Body of pancreas (tissue), 4 donors: ENCODE results near the gene CCNH.

ENCODE experiments used
- POLR2A ChIP-seq, 3 donors: fragments of 450-650 bp; IDR thresholded peaks; one replicate each; pipeline ENCODE4 v1.6.1; 2016; ENCODE audit warnings: antibody characterized with exemption in 3 of 3, mild to moderate bottlenecking in 2 of 3
- TF ChIP-seq, protein P1 (sequence below), 7 experiments: fragments of 450-650 bp in 4 of 7; fragments of 200-600 bp in 3 of 7; sonication (generic) in 3 of 7; IDR thresholded peaks; one replicate each; pipeline ENCODE4 v1.5.1; 2016 to 2019; ENCODE audit warnings: antibody characterized with exemption in 7 of 7

DNA sequence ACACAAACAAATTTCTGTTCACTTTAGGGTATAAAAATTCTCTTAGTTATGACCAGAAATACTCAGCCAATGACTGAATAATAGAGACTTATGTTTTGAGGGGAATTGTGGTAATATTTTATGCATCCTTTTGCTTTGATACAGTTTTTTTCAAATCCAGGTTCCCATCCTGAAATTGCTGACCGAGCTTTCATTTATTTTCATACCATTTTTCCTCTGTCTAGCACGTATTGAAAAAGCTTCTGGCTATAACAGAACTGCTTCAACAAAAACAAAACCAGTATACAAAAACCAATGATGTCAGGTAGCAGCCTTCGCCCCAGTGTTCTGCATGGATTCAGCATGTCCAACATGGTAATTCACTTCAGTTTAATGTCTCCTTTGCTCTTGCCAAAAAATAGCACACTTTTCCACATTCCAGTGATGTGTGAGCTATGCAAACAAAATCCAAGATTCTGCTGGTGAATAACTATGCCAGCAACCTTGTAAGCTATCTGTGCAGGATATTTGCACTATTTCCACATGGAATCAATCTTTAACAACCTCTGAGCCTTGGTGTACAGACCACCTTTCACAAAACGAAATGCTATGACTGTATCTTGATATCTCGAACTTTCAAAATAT is 22.0 kb downstream of the CCNH start:
- TF ChIP-seq, protein P1, sequence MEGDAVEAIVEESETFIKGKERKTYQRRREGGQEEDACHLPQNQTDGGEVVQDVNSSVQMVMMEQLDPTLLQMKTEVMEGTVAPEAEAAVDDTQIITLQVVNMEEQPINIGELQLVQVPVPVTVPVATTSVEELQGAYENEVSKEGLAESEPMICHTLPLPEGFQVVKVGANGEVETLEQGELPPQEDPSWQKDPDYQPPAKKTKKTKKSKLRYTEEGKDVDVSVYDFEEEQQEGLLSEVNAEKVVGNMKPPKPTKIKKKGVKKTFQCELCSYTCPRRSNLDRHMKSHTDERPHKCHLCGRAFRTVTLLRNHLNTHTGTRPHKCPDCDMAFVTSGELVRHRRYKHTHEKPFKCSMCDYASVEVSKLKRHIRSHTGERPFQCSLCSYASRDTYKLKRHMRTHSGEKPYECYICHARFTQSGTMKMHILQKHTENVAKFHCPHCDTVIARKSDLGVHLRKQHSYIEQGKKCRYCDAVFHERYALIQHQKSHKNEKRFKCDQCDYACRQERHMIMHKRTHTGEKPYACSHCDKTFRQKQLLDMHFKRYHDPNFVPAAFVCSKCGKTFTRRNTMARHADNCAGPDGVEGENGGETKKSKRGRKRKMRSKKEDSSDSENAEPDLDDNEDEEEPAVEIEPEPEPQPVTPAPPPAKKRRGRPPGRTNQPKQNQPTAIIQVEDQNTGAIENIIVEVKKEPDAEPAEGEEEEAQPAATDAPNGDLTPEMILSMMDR (IDR thresholded peaks at IDR 0.05): no peak
- no peak for TF ChIP-seq POLR2A (IDR thresholded peaks at IDR 0.05)
